Measurements from ENCODE around the gene TRMT2A. TPM values are rescaled to one million over a fixed set of nuclear protein-coding genes. Genes with fewer than 3 reads are reported as not detected.

The TRMT2A gene
- total and polyA plus RNA-seq, 2 of the 8 experiments (the other 6 are each of a cell fraction or from before 2014, with no cell fraction given), result 44.9 to 50.3 TPM

DNA sequence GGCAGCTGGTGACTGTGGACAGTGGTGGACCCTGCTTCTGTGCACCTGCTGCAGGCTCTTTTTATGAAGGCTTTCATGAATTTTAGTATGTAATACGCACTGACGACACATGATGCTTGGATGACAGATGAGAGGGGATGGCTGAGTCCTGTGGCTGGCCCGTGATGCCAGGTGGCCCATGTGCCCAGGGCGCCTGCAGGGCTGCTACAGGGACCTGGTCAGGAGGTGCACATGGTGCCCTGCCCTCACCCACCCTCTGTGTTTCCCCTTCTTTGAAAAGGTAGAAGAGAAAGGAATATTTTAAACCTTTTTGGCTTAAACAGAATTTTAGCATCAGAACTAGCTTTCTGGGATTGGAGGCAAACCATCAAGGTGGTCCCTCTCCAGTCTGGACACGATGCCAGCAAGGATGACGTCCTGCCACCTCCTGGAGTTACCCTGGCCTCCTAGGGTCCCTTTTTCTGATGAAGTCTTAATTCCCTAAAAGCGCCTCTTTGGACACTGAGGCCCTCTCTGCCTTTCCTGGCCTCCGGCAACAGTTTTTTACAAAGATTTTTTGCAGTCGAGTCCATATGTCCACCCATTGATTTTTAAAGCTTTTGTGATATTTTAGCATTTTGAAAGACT, 6.6 kb downstream of the TRMT2A start:
- no peaks in the 10 kb centered on the region for H3K9me3 ChIP-seq (ENCODE audit: insufficient read depth in 2 of 2, low read depth in 1 of 2, low read length in 1 of 2)
- peak; percentile 81; the same call in 1 of the 2 replicates for TF ChIP-seq POLR2AphosphoS5 (IDR thresholded peaks at IDR 0.05; ENCODE audit: low read depth, low read length)
- TF ChIP-seq POU5F1 (IDR thresholded peaks at IDR 0.05; ENCODE audit: low read depth, low read length), result no peak
- TF ChIP-seq NRF1 (IDR thresholded peaks at IDR 0.05; ENCODE audit: low read depth, low read length), result no peak
- TF ChIP-seq POLR2A (IDR thresholded peaks at IDR 0.05; ENCODE audit: control extremely low read depth in 1 of 2, low read depth in 2 of 2, low read length in 2 of 2), result peak in 1 of 2 experiments; percentile 59; a peak in 1 of 3 replicates
- no peak overlapping the region for H2BK5ac ChIP-seq (ENCODE audit: low read depth, low read length)
- no peak overlapping the region for H3K9ac ChIP-seq (replicated peaks in 1 of 4; ENCODE audit: extremely low read depth in 1 of 4, low read depth in 3 of 4, low read length in 3 of 4)
- no peaks in the 10 kb centered on the region for H3K4me1 ChIP-seq (replicated peaks in 1 of 4; ENCODE audit: control insufficient read depth in 3 of 4, insufficient read depth in 4 of 4, low read length in 3 of 4)
- peaks cover 0 to 6% of the 10 kb centered on the region in 2 experiments; a peak in 1 of 4 replicates for H3K79me2 ChIP-seq (ENCODE audit: control insufficient read depth in 1 of 2, insufficient read depth in 2 of 2, low read length in 2 of 2)
- no peak overlapping the region for H3K14ac ChIP-seq (ENCODE audit: insufficient read length)
- no peak overlapping the region for H3K4me2 ChIP-seq (ENCODE audit: insufficient read depth in 1 of 2, low read depth in 2 of 2, low read length in 2 of 2)
- peaks cover 17 to 38% of the 10 kb centered on the region in 2 experiments for H4K20me1 ChIP-seq (replicated peaks in 1 of 2; ENCODE audit: control insufficient read depth in 1 of 2, insufficient read depth in 2 of 2, low read length in 2 of 2)
- H2BK15ac ChIP-seq (ENCODE audit: low read length), result no peak overlapping the region
- H3K18ac ChIP-seq (ENCODE audit: extremely low read depth, low read length), result no peak overlapping the region
- H3K23ac ChIP-seq (ENCODE audit: insufficient read length), result no peak overlapping the region
- H2BK120ac ChIP-seq (replicated peaks; ENCODE audit: low read depth, low read length), result no peak overlapping the region
- ChIA-PET POLR2A (ENCODE audit: partially characterized antibody) (interaction anchor here (1.0 to 22.7 kb wide), 6 partner anchors 10 to 139 kb away, joined by 3 to 598 read pairs (median 16); no protein-coding TSS in a partner anchor), CTCF (ENCODE audit: partially characterized antibody) (interaction anchor here (0.7 to 3.2 kb wide), 10 partner anchors 10 to 147 kb away, joined by 3 to 23 read pairs (median 4); no protein-coding TSS in a partner anchor)
- peaks cover 4% of the 10 kb centered on the region for H3K79me1 ChIP-seq (ENCODE audit: low read depth, low read length)
- H2BK12ac ChIP-seq (ENCODE audit: low read depth, low read length), result no peak overlapping the region
- no peaks in the 10 kb centered on the region for H3K27me3 ChIP-seq (replicated peaks in 1 of 4; ENCODE audit: control insufficient read depth in 3 of 4, extremely low read depth in 1 of 4, insufficient read depth in 3 of 4, low read length in 3 of 4)
- DNase-seq (ENCODE audit: low read depth in 1 of 2, low spot score in 2 of 2), result no peak
- no peak for FAIRE-seq
- no peak overlapping the region for H4K91ac ChIP-seq (replicated peaks; ENCODE audit: insufficient read length, low read length)
- 93% methylated on average over 9 of the region's 9 CpGs; no CpG with 5 or more reads in 1 of the 2 experiments for WGBS, 2 experiments (ENCODE audit: extremely low coverage in 1 of 2, insufficient coverage in 1 of 2, insufficient read length in 1 of 2, insufficient replicate concordance in 2 of 2, low coverage in 1 of 2, low lambda C conversion rate in 2 of 2, missing lambda C conversion rate in 1 of 2)
- H3K36me3 ChIP-seq (ENCODE audit: control insufficient read depth in 2 of 4, insufficient read depth in 4 of 4, low read length in 3 of 4), result peaks cover 50 to 67% (median 64%) of the 10 kb centered on the region in 4 experiments
- no peaks in the 10 kb centered on the region for H3K23me2 ChIP-seq (ENCODE audit: low read depth, low read length)
- no peak overlapping the region for H3K56ac ChIP-seq (replicated peaks; ENCODE audit: insufficient read length, low read depth, low read length)
- no peak overlapping the region for H4K5ac ChIP-seq (ENCODE audit: insufficient read length, low read depth, low read length)
- H2AK5ac ChIP-seq (ENCODE audit: low read depth, low read length), result no peak overlapping the region
- H2AFZ ChIP-seq (ENCODE audit: low read length), result no peak overlapping the region
- no peak overlapping the region for H3K27ac ChIP-seq (ENCODE audit: low read depth, low read length)
- H2BK20ac ChIP-seq (ENCODE audit: low read length), result no peak overlapping the region
- no peak overlapping the region for H4K8ac ChIP-seq (ENCODE audit: extremely low read depth, insufficient read depth, low read length)
- H3K4me3 ChIP-seq (ENCODE audit: extremely low read depth in 1 of 4, insufficient read depth in 2 of 4, low read depth in 3 of 4, low read length in 4 of 4), result no peak overlapping the region
- no peak overlapping the region for H3K4ac ChIP-seq (replicated peaks; ENCODE audit: insufficient read length, low read depth, low read length)
